ENCODE measurements around the gene IL19. TPM values are rescaled to one million over a fixed set of nuclear protein-coding genes. Genes with fewer than 3 reads are reported as not detected.

IL19 gene
- total and polyA plus RNA-seq, 4 donors, result 0.10 to 0.68 (median 0.12) TPM; not detected in 1

DNA sequence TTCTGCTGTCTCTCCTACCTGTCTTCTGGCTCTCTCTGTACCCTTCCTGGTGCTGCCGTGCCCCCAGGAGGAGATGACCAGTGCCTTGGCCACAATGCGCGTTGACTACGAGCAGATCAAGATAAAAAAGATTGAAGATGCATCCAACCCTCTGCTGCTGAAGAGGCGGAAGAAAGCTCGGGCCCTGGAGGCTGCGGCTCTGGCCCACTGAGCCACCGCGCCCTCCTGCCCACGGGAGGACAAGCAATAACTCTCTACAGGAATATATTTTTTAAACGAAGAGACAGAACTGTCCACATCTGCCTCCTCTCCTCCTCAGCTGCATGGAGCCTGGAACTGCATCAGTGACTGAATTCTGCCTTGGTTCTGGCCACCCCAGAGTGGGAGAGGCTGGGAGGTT, 38.1 kb upstream of the IL19 start:
- Histone ChIP-seq H3K9ac (ENCODE audit: insufficient read depth in 1 of 2, low read length in 2 of 2) (no peak overlapping the region), H3K27me3 (ENCODE audit: control insufficient read depth in 3 of 3, insufficient read depth in 3 of 3, low read length in 2 of 3) (no peaks in the 10 kb centered on the region), H3K27ac (ENCODE audit: low read depth in 1 of 2, low read length in 1 of 2) (no peak overlapping the region), H3K9me3 (ENCODE audit: control insufficient read depth in 4 of 4, insufficient read depth in 3 of 4, low read length in 3 of 4) (no peaks in the 10 kb centered on the region), H3K4me3 (no peak overlapping the region), H3K4me1 (ENCODE audit: control insufficient read depth in 5 of 5, insufficient read depth in 5 of 5, low read length in 5 of 5) (peaks cover 0 to 6% (median 0%) of the 10 kb centered on the region in 5 donors), H3K36me3 (ENCODE audit: control insufficient read depth in 4 of 4, insufficient read depth in 4 of 4, low read length in 4 of 4) (peaks cover 16 to 60% (median 27%) of the 10 kb centered on the region in 4 donors)
- DNase-seq (no peak), ATAC-seq (ENCODE audit: insufficient read depth, low FRiP score) (no peak)
- 91 to 94% methylated on average over 11 of the region's 11 CpGs for WGBS, 2 donors
- TF ChIP-seq, protein P1, sequence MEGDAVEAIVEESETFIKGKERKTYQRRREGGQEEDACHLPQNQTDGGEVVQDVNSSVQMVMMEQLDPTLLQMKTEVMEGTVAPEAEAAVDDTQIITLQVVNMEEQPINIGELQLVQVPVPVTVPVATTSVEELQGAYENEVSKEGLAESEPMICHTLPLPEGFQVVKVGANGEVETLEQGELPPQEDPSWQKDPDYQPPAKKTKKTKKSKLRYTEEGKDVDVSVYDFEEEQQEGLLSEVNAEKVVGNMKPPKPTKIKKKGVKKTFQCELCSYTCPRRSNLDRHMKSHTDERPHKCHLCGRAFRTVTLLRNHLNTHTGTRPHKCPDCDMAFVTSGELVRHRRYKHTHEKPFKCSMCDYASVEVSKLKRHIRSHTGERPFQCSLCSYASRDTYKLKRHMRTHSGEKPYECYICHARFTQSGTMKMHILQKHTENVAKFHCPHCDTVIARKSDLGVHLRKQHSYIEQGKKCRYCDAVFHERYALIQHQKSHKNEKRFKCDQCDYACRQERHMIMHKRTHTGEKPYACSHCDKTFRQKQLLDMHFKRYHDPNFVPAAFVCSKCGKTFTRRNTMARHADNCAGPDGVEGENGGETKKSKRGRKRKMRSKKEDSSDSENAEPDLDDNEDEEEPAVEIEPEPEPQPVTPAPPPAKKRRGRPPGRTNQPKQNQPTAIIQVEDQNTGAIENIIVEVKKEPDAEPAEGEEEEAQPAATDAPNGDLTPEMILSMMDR (IDR thresholded peaks at IDR 0.05; ENCODE audit: control extremely low read depth, extremely low read depth), result no peak

DNA sequence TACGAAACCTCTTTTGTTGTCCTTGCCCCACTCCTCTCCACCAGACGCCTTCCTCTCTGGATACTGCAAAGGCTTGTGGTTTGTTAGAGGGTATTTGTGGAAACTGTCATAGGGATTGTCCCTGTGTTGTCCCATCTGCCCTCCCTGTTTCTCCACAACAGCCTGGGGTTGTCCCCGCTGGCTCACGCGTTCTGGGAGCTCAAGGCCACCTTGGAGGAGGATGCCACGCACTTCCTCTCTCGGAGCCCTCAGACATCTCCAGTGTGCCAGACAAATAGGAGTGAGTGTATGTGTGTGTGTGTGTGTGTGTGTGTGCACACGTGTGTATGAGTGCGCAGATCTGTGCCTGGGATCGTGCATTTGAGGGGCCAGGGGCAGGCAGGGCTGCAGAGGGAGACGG, 37.6 kb upstream of the IL19 start:
- H3K27ac ChIP-seq (ENCODE audit: low read depth in 1 of 2, low read length in 1 of 2), result no peak overlapping the region
- ATAC-seq (ENCODE audit: insufficient read depth, low FRiP score), result no peak
- no peak overlapping the region for H3K4me3 ChIP-seq
- H3K9me3 ChIP-seq (ENCODE audit: control insufficient read depth in 4 of 4, insufficient read depth in 3 of 4, low read length in 3 of 4), result no peaks in the 10 kb centered on the region
- H3K4me1 ChIP-seq (ENCODE audit: control insufficient read depth in 5 of 5, insufficient read depth in 5 of 5, low read length in 5 of 5), result peaks cover 0 to 3% (median 0%) of the 10 kb centered on the region in 5 donors
- H3K36me3 ChIP-seq (ENCODE audit: control insufficient read depth in 4 of 4, insufficient read depth in 4 of 4, low read length in 4 of 4), result peaks cover 16 to 60% (median 27%) of the 10 kb centered on the region in 4 donors
- 81% methylated on average over 11 of the region's 11 CpGs for WGBS, 2 donors
- no peak for DNase-seq
- H3K27me3 ChIP-seq (ENCODE audit: control insufficient read depth in 3 of 3, insufficient read depth in 3 of 3, low read length in 2 of 3), result no peaks in the 10 kb centered on the region
- TF ChIP-seq, protein P1 (IDR thresholded peaks at IDR 0.05; ENCODE audit: control extremely low read depth, extremely low read depth), result no peak
- no peak overlapping the region for H3K9ac ChIP-seq (ENCODE audit: insufficient read depth in 1 of 2, low read length in 2 of 2)

DNA sequence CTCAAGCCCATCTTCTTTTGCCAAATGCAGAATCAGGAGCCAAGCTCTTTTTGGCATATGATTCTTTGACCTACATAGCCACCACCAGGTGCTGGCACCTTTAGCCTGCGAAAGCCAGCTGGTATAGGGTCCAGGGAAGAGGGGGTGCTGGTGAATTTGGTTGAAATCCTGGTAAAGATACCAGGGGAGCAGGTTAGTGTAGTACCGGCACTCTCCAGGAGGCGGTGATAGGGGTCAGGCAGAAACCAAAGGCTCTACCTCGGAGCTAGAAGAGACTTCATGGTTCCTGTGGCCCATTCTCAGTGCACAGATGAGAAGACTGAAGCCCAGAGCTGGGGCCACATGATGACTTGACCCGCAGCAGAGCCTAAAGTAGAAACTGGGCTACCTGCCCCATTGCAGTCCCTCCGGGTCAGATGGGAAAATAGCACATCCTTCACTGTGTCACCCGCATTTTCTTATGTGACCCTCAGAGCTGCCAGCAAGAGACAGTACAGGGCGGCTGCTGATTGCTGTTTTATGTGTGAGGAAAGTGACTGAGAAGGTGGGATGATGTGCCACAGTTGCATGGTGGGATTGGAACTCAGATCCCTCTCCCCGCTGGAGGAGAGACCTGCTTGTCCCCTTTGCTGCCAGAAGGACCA, 36.0 kb upstream of the IL19 start:
- DNase-seq (peak in 2 of 3 donors; percentile 34 to 55), ATAC-seq (ENCODE audit: insufficient read depth, low FRiP score) (no peak)
- peaks cover 0 to 6% (median 0%) of the 10 kb centered on the region in 5 donors for H3K4me1 ChIP-seq (ENCODE audit: control insufficient read depth in 5 of 5, insufficient read depth in 5 of 5, low read length in 5 of 5)
- H3K27ac ChIP-seq (ENCODE audit: low read depth in 1 of 2, low read length in 1 of 2), result peak overlapping the region in 1 of 2 donors; percentile 27
- TF ChIP-seq, protein P1 (IDR thresholded peaks at IDR 0.05; ENCODE audit: control extremely low read depth, extremely low read depth), result peak; percentile 44
- peaks cover 13 to 52% (median 24%) of the 10 kb centered on the region in 4 donors for H3K36me3 ChIP-seq (ENCODE audit: control insufficient read depth in 4 of 4, insufficient read depth in 4 of 4, low read length in 4 of 4)
- H3K4me3 ChIP-seq, result no peak overlapping the region
- no peaks in the 10 kb centered on the region for H3K27me3 ChIP-seq (ENCODE audit: control insufficient read depth in 3 of 3, insufficient read depth in 3 of 3, low read length in 2 of 3)
- 77 to 79% methylated on average over 9 of the region's 9 CpGs for WGBS, 2 donors
- H3K9me3 ChIP-seq (ENCODE audit: control insufficient read depth in 4 of 4, insufficient read depth in 3 of 4, low read length in 3 of 4), result no peaks in the 10 kb centered on the region
- no peak overlapping the region for H3K9ac ChIP-seq (ENCODE audit: insufficient read depth in 1 of 2, low read length in 2 of 2)

All from lung (tissue), 12 donors.